ENCODE data around the gene ALDOA.
A peak's percentile ranks its signal among the peaks of the same experiment; 100 is the strongest.

The ALDOA gene

DNA sequence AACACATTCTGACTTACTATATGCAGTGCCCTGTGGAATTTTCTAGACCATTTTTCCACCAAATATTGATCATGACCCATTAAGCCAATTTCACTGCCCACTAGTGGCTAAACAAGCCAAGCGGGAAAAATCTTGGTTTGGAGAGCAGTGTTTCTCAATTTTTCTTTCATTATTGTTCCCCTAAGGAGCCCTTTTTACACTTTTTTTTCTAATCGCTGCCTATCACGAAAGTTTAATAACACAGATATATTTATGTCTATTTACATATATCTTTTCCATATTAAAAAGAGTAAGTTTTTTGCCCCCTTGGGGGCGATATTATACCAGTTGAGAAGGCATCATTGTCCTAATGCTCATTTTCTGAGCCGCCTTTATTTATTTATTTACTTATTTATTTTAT lies 23.7 kb upstream of the ALDOA start:
- no CpG with 5 or more reads among the region's 5 CpGs for WGBS (ENCODE audit: extremely low coverage, insufficient coverage, insufficient read length)
- Histone ChIP-seq H3K27me3 (ENCODE audit: insufficient read depth, low read length) (no peaks in the 10 kb centered on the region), H3K36me3 (ENCODE audit: control insufficient read depth in 1 of 2, insufficient read depth in 2 of 2, low read length in 2 of 2) (no peaks in the 10 kb centered on the region)

DNA sequence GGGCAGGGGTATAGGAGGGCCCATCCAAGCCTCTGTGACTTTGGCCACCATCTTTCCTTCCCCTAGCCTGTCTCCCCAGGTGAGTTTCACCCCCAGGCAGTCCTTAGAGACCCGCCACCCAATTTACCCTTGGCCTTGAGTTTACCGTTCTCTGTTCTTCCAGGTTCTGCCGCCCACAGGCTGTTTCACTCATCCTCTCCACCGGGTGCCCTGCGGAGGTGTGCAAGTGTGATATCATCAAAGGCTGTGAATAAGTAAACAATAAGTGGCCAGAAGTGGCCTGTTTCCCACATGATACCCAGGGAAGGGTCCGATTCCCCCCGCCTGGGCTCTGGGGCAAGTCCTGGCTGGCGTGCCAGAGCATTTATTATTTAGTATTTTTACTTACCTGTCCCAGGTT lies 19.4 kb upstream of the ALDOA start:
- no peak overlapping the region for H3K23ac ChIP-seq (ENCODE audit: low read length)
- H2AFZ ChIP-seq (ENCODE audit: insufficient read depth, low read length, poor library complexity): no peak overlapping the region
- no peak overlapping the region for H4K8ac ChIP-seq (ENCODE audit: low read depth, low read length)
- H2BK12ac ChIP-seq (ENCODE audit: low read length): no peak overlapping the region
- no peaks in the 10 kb centered on the region for H3K27me3 ChIP-seq (ENCODE audit: insufficient read depth, low read length)
- H3K4me2 ChIP-seq (ENCODE audit: low read length): no peak overlapping the region
- no peaks in the 10 kb centered on the region for H3K79me2 ChIP-seq (ENCODE audit: control insufficient read depth, insufficient read depth, low read length, poor library complexity)
- H3K36me3 ChIP-seq (ENCODE audit: control insufficient read depth in 1 of 2, insufficient read depth in 2 of 2, low read length in 2 of 2): no peaks in the 10 kb centered on the region
- DNase-seq: no peak
- H4K91ac ChIP-seq (ENCODE audit: low read depth, low read length): no peak overlapping the region
- H3K4me3 ChIP-seq (ENCODE audit: low read depth, low read length): no peak overlapping the region
- H3K4me1 ChIP-seq (ENCODE audit: control insufficient read depth in 1 of 2, insufficient read depth in 2 of 2, low read length in 2 of 2): no peaks in the 10 kb centered on the region
- no peak overlapping the region for H2BK120ac ChIP-seq (ENCODE audit: insufficient read depth, low read length, poor library complexity)
- no peak overlapping the region for H3K27ac ChIP-seq (ENCODE audit: low read depth, low read length)
- no peak overlapping the region for H4K12ac ChIP-seq (ENCODE audit: low read depth, low read length)
- H3K14ac ChIP-seq (ENCODE audit: low read length): no peak overlapping the region
- WGBS (ENCODE audit: extremely low coverage, insufficient coverage, insufficient read length): no CpG with 5 or more reads among the region's 8 CpGs
- H3K9me3 ChIP-seq (ENCODE audit: insufficient read depth, low read depth, low read length): peaks cover 7% of the 10 kb centered on the region
- H3K4ac ChIP-seq (ENCODE audit: low read depth, low read length): no peak overlapping the region
- no peak overlapping the region for H3K18ac ChIP-seq (ENCODE audit: low read length)
- no peaks in the 10 kb centered on the region for H3K79me1 ChIP-seq (ENCODE audit: low read length)
- H3K9ac ChIP-seq (ENCODE audit: low read length): no peak overlapping the region
- no peak overlapping the region for H2BK5ac ChIP-seq (ENCODE audit: low read depth, low read length, poor library complexity)
- no peak overlapping the region for H2AK5ac ChIP-seq (ENCODE audit: low read length)

More for the DNA sequence above, 23.7 kb upstream of the ALDOA start:
- Histone ChIP-seq H3K9me3 (ENCODE audit: insufficient read depth, low read depth, low read length) (peaks cover 4% of the 10 kb centered on the region), H3K27ac (ENCODE audit: low read depth, low read length) (no peak overlapping the region), H2AK5ac (ENCODE audit: low read length) (no peak overlapping the region), H3K9ac (ENCODE audit: low read length) (no peak overlapping the region), H4K8ac (ENCODE audit: low read depth, low read length) (no peak overlapping the region), H3K4ac (ENCODE audit: low read depth, low read length) (no peak overlapping the region), H3K18ac (ENCODE audit: low read length) (no peak overlapping the region), H4K91ac (ENCODE audit: low read depth, low read length) (no peak overlapping the region), H4K12ac (ENCODE audit: low read depth, low read length) (no peak overlapping the region), H2AFZ (ENCODE audit: insufficient read depth, low read length, poor library complexity) (no peak overlapping the region), H3K23ac (ENCODE audit: low read length) (no peak overlapping the region), H3K79me2 (ENCODE audit: control insufficient read depth, insufficient read depth, low read length, poor library complexity) (no peaks in the 10 kb centered on the region), H2BK12ac (ENCODE audit: low read length) (no peak overlapping the region), H3K14ac (ENCODE audit: low read length) (no peak overlapping the region), H3K4me3 (ENCODE audit: low read depth, low read length) (no peak overlapping the region), H2BK120ac (ENCODE audit: insufficient read depth, low read length, poor library complexity) (no peak overlapping the region), H3K4me2 (ENCODE audit: low read length) (no peak overlapping the region), H3K79me1 (ENCODE audit: low read length) (no peaks in the 10 kb centered on the region), H3K4me1 (ENCODE audit: control insufficient read depth in 1 of 2, insufficient read depth in 2 of 2, low read length in 2 of 2) (no peaks in the 10 kb centered on the region), H2BK5ac (ENCODE audit: low read depth, low read length, poor library complexity) (no peak overlapping the region)
- peak in 1 of 2 donors; percentile 55 for DNase-seq

DNA sequence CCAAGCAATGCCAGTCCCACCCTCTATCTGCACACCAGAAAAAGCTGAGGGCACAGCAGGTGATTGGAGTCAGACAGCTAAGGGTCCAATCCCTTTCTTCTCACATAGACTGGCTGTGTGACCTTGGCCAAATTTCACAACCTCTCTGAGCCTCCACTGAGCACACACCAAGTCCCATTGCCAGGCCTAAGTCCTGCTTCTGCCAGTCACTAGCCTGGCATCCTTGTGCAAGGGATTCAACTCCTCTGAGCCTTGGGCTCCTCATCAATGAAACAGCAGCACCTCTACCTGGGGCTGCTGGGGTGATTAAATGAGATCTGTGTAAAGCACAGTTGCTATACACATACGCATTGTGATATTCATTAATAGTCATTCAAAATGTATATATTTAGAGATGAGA lies 19.0 kb upstream of the ALDOA start:
- peaks cover 0 to under 1% of the 10 kb centered on the region in 2 experiments for H3K4me1 ChIP-seq (ENCODE audit: control insufficient read depth in 1 of 2, insufficient read depth in 2 of 2, low read length in 2 of 2)
- no peak overlapping the region for H3K23ac ChIP-seq (ENCODE audit: low read length)
- no CpG with 5 or more reads among the region's 1 CpG for WGBS (ENCODE audit: extremely low coverage, insufficient coverage, insufficient read length)
- no peak overlapping the region for H3K4me2 ChIP-seq (ENCODE audit: low read length)
- H2BK12ac ChIP-seq (ENCODE audit: low read length): no peak overlapping the region
- H4K91ac ChIP-seq (ENCODE audit: low read depth, low read length): no peak overlapping the region
- H3K36me3 ChIP-seq (ENCODE audit: control insufficient read depth in 1 of 2, insufficient read depth in 2 of 2, low read length in 2 of 2): no peaks in the 10 kb centered on the region
- no peak overlapping the region for H3K4ac ChIP-seq (ENCODE audit: low read depth, low read length)
- H4K8ac ChIP-seq (ENCODE audit: low read depth, low read length): no peak overlapping the region
- DNase-seq: no peak
- H3K79me1 ChIP-seq (ENCODE audit: low read length): no peaks in the 10 kb centered on the region
- H4K12ac ChIP-seq (ENCODE audit: low read depth, low read length): no peak overlapping the region
- H3K27me3 ChIP-seq (ENCODE audit: insufficient read depth, low read length): no peaks in the 10 kb centered on the region
- no peak overlapping the region for H2AFZ ChIP-seq (ENCODE audit: insufficient read depth, low read length, poor library complexity)
- no peak overlapping the region for H3K14ac ChIP-seq (ENCODE audit: low read length)
- no peak overlapping the region for H3K9ac ChIP-seq (ENCODE audit: low read length)
- no peak overlapping the region for H3K4me3 ChIP-seq (ENCODE audit: low read depth, low read length)
- H3K79me2 ChIP-seq (ENCODE audit: control insufficient read depth, insufficient read depth, low read length, poor library complexity): no peaks in the 10 kb centered on the region
- H3K18ac ChIP-seq (ENCODE audit: low read length): no peak overlapping the region
- H2BK120ac ChIP-seq (ENCODE audit: insufficient read depth, low read length, poor library complexity): no peak overlapping the region
- H3K9me3 ChIP-seq (ENCODE audit: insufficient read depth, low read depth, low read length): peaks cover 7% of the 10 kb centered on the region
- H3K27ac ChIP-seq (ENCODE audit: low read depth, low read length): no peak overlapping the region
- H2AK5ac ChIP-seq (ENCODE audit: low read length): no peak overlapping the region
- no peak overlapping the region for H2BK5ac ChIP-seq (ENCODE audit: low read depth, low read length, poor library complexity)

DNA sequence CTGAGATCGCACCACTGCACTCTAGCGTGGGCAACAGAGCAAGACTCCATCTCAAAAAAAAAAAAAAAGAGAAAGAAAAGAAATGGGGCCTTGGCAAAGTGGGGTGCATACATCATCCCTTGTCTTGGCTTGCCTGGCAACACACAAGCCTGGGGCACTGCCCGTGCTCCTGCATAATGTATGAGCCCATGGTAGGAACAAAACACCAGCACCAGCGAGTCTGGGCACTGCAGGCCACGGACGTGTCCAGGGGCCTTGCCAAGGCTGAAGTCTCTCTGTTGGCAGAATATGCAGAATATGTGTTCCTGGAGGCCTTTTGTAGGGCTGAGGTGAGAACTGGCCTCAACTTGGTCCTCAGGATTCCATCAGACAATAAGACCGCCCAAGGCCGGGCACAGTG lies 15.7 kb upstream of the ALDOA start:
- Histone ChIP-seq H3K27me3 (ENCODE audit: insufficient read depth, low read length) (no peaks in the 10 kb centered on the region), H4K91ac (ENCODE audit: low read depth, low read length) (no peak overlapping the region), H2BK12ac (ENCODE audit: low read length) (no peak overlapping the region), H3K4me3 (ENCODE audit: low read depth, low read length) (no peak overlapping the region), H2BK5ac (ENCODE audit: low read depth, low read length, poor library complexity) (no peak overlapping the region), H4K8ac (ENCODE audit: low read depth, low read length) (no peak overlapping the region), H3K36me3 (ENCODE audit: control insufficient read depth in 1 of 2, insufficient read depth in 2 of 2, low read length in 2 of 2) (no peaks in the 10 kb centered on the region), H3K27ac (ENCODE audit: low read depth, low read length) (no peak overlapping the region), H3K4me2 (ENCODE audit: low read length) (no peak overlapping the region), H3K4me1 (ENCODE audit: control insufficient read depth in 1 of 2, insufficient read depth in 2 of 2, low read length in 2 of 2) (peaks cover 3 to 14% of the 10 kb centered on the region in 2 experiments), H3K79me1 (ENCODE audit: low read length) (peaks cover 5% of the 10 kb centered on the region), H3K23ac (ENCODE audit: low read length) (no peak overlapping the region), H3K14ac (ENCODE audit: low read length) (no peak overlapping the region), H3K79me2 (ENCODE audit: control insufficient read depth, insufficient read depth, low read length, poor library complexity) (peaks cover 2% of the 10 kb centered on the region), H3K9ac (ENCODE audit: low read length) (no peak overlapping the region), H2BK120ac (ENCODE audit: insufficient read depth, low read length, poor library complexity) (no peak overlapping the region), H3K18ac (ENCODE audit: low read length) (no peak overlapping the region), H3K9me3 (ENCODE audit: insufficient read depth, low read depth, low read length) (peaks cover 7% of the 10 kb centered on the region), H4K12ac (ENCODE audit: low read depth, low read length) (no peak overlapping the region), H2AK5ac (ENCODE audit: low read length) (no peak overlapping the region), H2AFZ (ENCODE audit: insufficient read depth, low read length, poor library complexity) (no peak overlapping the region), H3K4ac (ENCODE audit: low read depth, low read length) (no peak overlapping the region)
- no peak for DNase-seq
- no CpG with 5 or more reads among the region's 8 CpGs for WGBS (ENCODE audit: extremely low coverage, insufficient coverage, insufficient read length)

Data from trophoblast cell (in vitro differentiated cells and primary cell).